Liver (tissue), 9 donors: Measurements from ENCODE around the gene SPAG8. TPM values are rescaled to one million over a fixed set of nuclear protein-coding genes. Genes with fewer than 3 reads are reported as not detected.

ENCODE experiments used
- DNase-seq: peaks from one replicate; pipeline ENCODE4 v3.0.0-alpha.2; 2017; ENCODE audit warnings: low spot score
- H3K27ac ChIP-seq, 2 donors: one replicate each; pipeline ENCODE4 v1.7.0; 2013; ENCODE audit warnings: inconsistent platforms in 2 of 2, low read length in 2 of 2, control low read depth in 1 of 2, low read depth in 1 of 2, mild to moderate bottlenecking in 1 of 2
- H3K27me3 ChIP-seq, 4 donors: one replicate each; pipeline versions ENCODE4 v1.6.1 to v1.7.0; 2013; ENCODE audit warnings: low read length in 3 of 4, inconsistent platforms in 1 of 4, mild to moderate bottlenecking in 1 of 4, moderate library complexity in 1 of 4; ENCODE audit not compliant: control insufficient read depth in 4 of 4, insufficient read depth in 4 of 4
- H3K36me3 ChIP-seq, 4 donors: one replicate each; pipeline versions ENCODE4 v1.6.1 to v1.7.0; 2013; ENCODE audit warnings: low read length in 3 of 4, mild to moderate bottlenecking in 3 of 4, low read depth in 1 of 4, moderate library complexity in 1 of 4; ENCODE audit not compliant: control insufficient read depth in 4 of 4, insufficient read depth in 3 of 4
- H3K4me1 ChIP-seq, 4 donors: one replicate each; pipeline versions ENCODE4 v1.6.1 to v1.7.0; 2013; ENCODE audit warnings: low read length in 3 of 4, mild to moderate bottlenecking in 3 of 4, moderate library complexity in 1 of 4; ENCODE audit not compliant: control insufficient read depth in 4 of 4, insufficient read depth in 4 of 4
- H3K4me3 ChIP-seq, 3 donors: one replicate each; pipeline versions ENCODE4 v1.6.1 to v1.7.0; 2013; ENCODE audit warnings: low read length in 3 of 3, control low read depth in 1 of 3, low read depth in 1 of 3, mild to moderate bottlenecking in 1 of 3
- H3K9ac ChIP-seq, 2 donors: one replicate each; pipeline ENCODE4 v1.7.0; 2013; ENCODE audit warnings: low read length in 2 of 2, mild to moderate bottlenecking in 2 of 2, moderate library complexity in 2 of 2, control low read depth in 1 of 2, low read depth in 1 of 2
- H3K9me3 ChIP-seq, 4 donors: one replicate each; pipeline versions ENCODE4 v1.6.1 to v1.7.0; 2013; ENCODE audit warnings: low read length in 3 of 4; ENCODE audit not compliant: control insufficient read depth in 4 of 4
- EGR1 ChIP-seq, 2 donors: IDR thresholded peaks; 2 replicates each; pipeline ENCODE4 v1.6.1; 2016 to 2018; ENCODE audit warnings: antibody characterized with exemption in 2 of 2, low read depth in 2 of 2
- FOXA1 ChIP-seq: IDR thresholded peaks from 2 replicates; pipeline ENCODE4 v1.6.1; 2016; ENCODE audit warnings: antibody characterized with exemption
- FOXA2 ChIP-seq: IDR thresholded peaks from 2 replicates; pipeline ENCODE4 v1.6.1; 2016; ENCODE audit warnings: antibody characterized with exemption
- GABPA ChIP-seq, 2 donors: IDR thresholded peaks in 1 of 2; conservative IDR thresholded peaks in 1 of 2; 2 replicates each; pipeline ENCODE4 v1.6.1; 2016; ENCODE audit warnings: antibody characterized with exemption in 2 of 2, mild to moderate bottlenecking in 1 of 2, moderate library complexity in 1 of 2
- HNF4A ChIP-seq, 2 donors: conservative IDR thresholded peaks; 2 replicates each; pipeline ENCODE4 v1.6.1; 2016; ENCODE audit warnings: antibody characterized with exemption in 2 of 2, mild to moderate bottlenecking in 2 of 2
- HNF4G ChIP-seq: IDR thresholded peaks from 2 replicates; pipeline ENCODE4 v1.6.1; 2016; ENCODE audit warnings: antibody characterized with exemption
- JUND ChIP-seq, 2 donors: IDR thresholded peaks; 2 replicates each; pipeline ENCODE4 v1.6.1; 2016; ENCODE audit warnings: antibody characterized with exemption in 2 of 2
- NR2F2 ChIP-seq: IDR thresholded peaks from 2 replicates; pipeline ENCODE4 v1.6.1; 2016; ENCODE audit warnings: antibody characterized with exemption
- RAD21 ChIP-seq, 2 donors: IDR thresholded peaks; 2 replicates each; pipeline ENCODE4 v1.6.1; 2016; ENCODE audit warnings: antibody characterized with exemption in 2 of 2, mild to moderate bottlenecking in 2 of 2
- RXRA ChIP-seq, 2 donors: IDR thresholded peaks; 2 replicates each; pipeline ENCODE4 v1.6.1; 2017 to 2018; ENCODE audit warnings: antibody characterized with exemption in 2 of 2, mild to moderate bottlenecking in 1 of 2
- SP1 ChIP-seq: IDR thresholded peaks from 2 replicates; pipeline ENCODE4 v1.6.1; 2018; ENCODE audit warnings: antibody characterized with exemption, mild to moderate bottlenecking
- TAF1 ChIP-seq: conservative IDR thresholded peaks from 2 replicates; pipeline ENCODE4 v1.6.1; 2016; ENCODE audit warnings: antibody characterized with exemption, mild to moderate bottlenecking
- YY1 ChIP-seq: IDR thresholded peaks from 2 replicates; pipeline ENCODE4 v1.6.1; 2016; ENCODE audit warnings: antibody characterized with exemption, mild to moderate bottlenecking
- WGBS: extraction: QIAGEN DNeasy Blood & Tissue Kit; methylation state at CpG from one replicate; pipeline ENCODE4 v1.1.7; 2013; 5-methylcytosine and 5-hydroxymethylcytosine counted together
- polyA plus RNA-seq, 2 donors: library from polyadenylated mRNA; stranded (reverse) in 1 of 2; unstranded in 1 of 2; fragments of 200-250 nt in 1 of 2; fragments of >200 nt in 1 of 2; fragmentation: Nextera tagmentation in 1 of 2; extraction: Ambion mirVana in 1 of 2; gene quantifications; one replicate each; pipeline versions ENCODE4 v1.2.1 to v1.2.3, GENCODE V29; 2013 to 2015
- total RNA-seq, 2 donors: library from RNA; depleted of rRNA; stranded (reverse); fragments of >200 nt; gene quantifications; one replicate each; pipeline ENCODE4 v1.2.3, GENCODE V29; 2014
- TF ChIP-seq, protein P1 (sequence below): IDR thresholded peaks from 2 replicates; pipeline ENCODE4 v1.6.1; 2016; ENCODE audit warnings: antibody characterized with exemption
- TF ChIP-seq, protein P2 (sequence below): IDR thresholded peaks from 2 replicates; pipeline ENCODE4 v1.6.1; 2016; ENCODE audit warnings: antibody characterized with exemption
- TF ChIP-seq, protein P3 (sequence below): IDR thresholded peaks from 2 replicates; pipeline ENCODE4 v1.6.1; 2016; ENCODE audit warnings: antibody characterized with exemption, mild to moderate bottlenecking
- TF ChIP-seq, protein P4 (sequence below): fragments of 150-350 bp; IDR thresholded peaks from 2 replicates; pipeline ENCODE4 v1.5.1; 2017; ENCODE audit warnings: improper control_type of control experiment, low read depth, low read length; ENCODE audit not compliant: missing input control
- TF ChIP-seq, protein P5 (sequence below): IDR thresholded peaks from 2 replicates; pipeline ENCODE4 v1.6.1; 2016; ENCODE audit warnings: antibody characterized with exemption
- donor health status: healthy.
- donor health status: healthy.
- donor health status: healthy.
- donor health status: healthy.
- donor health status: healthy.

The SPAG8 gene
- total and polyA plus RNA-seq, 4 donors: 0.14 to 0.56 (median 0.19) TPM

DNA sequence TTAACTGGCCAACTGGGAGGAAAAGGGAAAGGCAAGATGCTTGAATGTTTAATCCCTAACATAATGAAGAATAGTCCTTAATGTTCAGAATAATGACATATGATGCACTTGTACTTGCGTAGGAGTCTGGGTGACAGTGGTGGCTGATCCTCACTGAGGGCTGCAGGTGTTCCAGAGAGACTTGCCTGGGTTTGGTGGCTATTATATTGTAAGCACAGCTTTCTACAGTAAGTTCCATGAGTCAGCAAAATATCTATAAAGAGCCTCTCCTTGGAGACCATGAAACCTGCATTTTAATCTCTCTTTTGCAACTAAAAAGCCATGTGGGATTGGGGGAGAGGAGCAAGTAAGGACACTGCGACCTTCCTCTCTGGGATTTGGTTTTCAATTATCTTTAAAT, 22.5 kb downstream of the SPAG8 start:
- WGBS: 92% methylated on average over 2 of the region's 2 CpGs
- peaks cover 0 to 23% (median 12%) of the 10 kb centered on the region in 4 donors for H3K4me1 ChIP-seq
- TF ChIP-seq, protein P1, sequence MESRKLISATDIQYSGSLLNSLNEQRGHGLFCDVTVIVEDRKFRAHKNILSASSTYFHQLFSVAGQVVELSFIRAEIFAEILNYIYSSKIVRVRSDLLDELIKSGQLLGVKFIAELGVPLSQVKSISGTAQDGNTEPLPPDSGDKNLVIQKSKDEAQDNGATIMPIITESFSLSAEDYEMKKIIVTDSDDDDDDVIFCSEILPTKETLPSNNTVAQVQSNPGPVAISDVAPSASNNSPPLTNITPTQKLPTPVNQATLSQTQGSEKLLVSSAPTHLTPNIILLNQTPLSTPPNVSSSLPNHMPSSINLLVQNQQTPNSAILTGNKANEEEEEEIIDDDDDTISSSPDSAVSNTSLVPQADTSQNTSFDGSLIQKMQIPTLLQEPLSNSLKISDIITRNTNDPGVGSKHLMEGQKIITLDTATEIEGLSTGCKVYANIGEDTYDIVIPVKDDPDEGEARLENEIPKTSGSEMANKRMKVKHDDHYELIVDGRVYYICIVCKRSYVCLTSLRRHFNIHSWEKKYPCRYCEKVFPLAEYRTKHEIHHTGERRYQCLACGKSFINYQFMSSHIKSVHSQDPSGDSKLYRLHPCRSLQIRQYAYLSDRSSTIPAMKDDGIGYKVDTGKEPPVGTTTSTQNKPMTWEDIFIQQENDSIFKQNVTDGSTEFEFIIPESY: no peak
- no peak for TF ChIP-seq EGR1 (IDR thresholded peaks at IDR 0.05; ENCODE audit: low read depth in 2 of 2)
- TF ChIP-seq, protein P2, sequence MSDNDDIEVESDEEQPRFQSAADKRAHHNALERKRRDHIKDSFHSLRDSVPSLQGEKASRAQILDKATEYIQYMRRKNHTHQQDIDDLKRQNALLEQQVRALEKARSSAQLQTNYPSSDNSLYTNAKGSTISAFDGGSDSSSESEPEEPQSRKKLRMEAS: no peak
- no peak for TF ChIP-seq FOXA2
- no peak for TF ChIP-seq SP1
- TF ChIP-seq RXRA (IDR thresholded peaks at IDR 0.05): no peak
- TF ChIP-seq JUND (IDR thresholded peaks at IDR 0.05): no peak
- TF ChIP-seq TAF1: no peak
- TF ChIP-seq, protein P3, sequence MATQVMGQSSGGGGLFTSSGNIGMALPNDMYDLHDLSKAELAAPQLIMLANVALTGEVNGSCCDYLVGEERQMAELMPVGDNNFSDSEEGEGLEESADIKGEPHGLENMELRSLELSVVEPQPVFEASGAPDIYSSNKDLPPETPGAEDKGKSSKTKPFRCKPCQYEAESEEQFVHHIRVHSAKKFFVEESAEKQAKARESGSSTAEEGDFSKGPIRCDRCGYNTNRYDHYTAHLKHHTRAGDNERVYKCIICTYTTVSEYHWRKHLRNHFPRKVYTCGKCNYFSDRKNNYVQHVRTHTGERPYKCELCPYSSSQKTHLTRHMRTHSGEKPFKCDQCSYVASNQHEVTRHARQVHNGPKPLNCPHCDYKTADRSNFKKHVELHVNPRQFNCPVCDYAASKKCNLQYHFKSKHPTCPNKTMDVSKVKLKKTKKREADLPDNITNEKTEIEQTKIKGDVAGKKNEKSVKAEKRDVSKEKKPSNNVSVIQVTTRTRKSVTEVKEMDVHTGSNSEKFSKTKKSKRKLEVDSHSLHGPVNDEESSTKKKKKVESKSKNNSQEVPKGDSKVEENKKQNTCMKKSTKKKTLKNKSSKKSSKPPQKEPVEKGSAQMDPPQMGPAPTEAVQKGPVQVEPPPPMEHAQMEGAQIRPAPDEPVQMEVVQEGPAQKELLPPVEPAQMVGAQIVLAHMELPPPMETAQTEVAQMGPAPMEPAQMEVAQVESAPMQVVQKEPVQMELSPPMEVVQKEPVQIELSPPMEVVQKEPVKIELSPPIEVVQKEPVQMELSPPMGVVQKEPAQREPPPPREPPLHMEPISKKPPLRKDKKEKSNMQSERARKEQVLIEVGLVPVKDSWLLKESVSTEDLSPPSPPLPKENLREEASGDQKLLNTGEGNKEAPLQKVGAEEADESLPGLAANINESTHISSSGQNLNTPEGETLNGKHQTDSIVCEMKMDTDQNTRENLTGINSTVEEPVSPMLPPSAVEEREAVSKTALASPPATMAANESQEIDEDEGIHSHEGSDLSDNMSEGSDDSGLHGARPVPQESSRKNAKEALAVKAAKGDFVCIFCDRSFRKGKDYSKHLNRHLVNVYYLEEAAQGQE: no peak
- TF ChIP-seq FOXA1: no peak
- TF ChIP-seq NR2F2: no peak
- H3K27ac ChIP-seq: no peak overlapping the region
- no peak for DNase-seq
- no peaks in the 10 kb centered on the region for H3K9me3 ChIP-seq
- H3K9ac ChIP-seq: no peak overlapping the region
- no peaks in the 10 kb centered on the region for H3K36me3 ChIP-seq
- no peak overlapping the region for H3K4me3 ChIP-seq
- no peaks in the 10 kb centered on the region for H3K27me3 ChIP-seq

DNA sequence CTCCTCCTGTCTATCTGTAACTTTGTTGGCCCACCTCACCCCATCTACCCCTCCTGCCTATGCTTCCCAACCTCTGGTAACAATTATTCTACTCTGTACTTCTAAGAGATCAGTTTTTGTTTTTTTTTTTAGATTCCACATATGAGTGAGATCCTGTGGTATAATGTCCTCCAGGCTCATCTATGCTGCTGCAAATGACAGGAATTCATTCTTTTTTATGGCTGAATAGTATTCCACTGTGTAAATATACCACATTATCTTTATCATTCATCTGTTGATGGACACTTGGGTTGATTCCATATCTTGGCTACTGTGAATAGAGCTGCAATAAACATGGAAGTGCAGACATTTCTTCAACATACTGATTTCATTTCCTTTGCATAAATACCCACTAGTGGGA, 28.6 kb downstream of the SPAG8 start:
- no peaks in the 10 kb centered on the region for H3K27me3 ChIP-seq
- no peak for DNase-seq
- H3K4me3 ChIP-seq: no peak overlapping the region
- no peak overlapping the region for H3K9ac ChIP-seq
- H3K4me1 ChIP-seq: no peaks in the 10 kb centered on the region
- H3K36me3 ChIP-seq: peaks cover 0 to 2% (median 0%) of the 10 kb centered on the region in 4 donors
- no peaks in the 10 kb centered on the region for H3K9me3 ChIP-seq
- TF ChIP-seq RAD21 (IDR thresholded peaks at IDR 0.05) (no peak), FOXA2 (no peak), YY1 (no peak), HNF4A (conservative IDR thresholded peaks at IDR 0.05) (no peak), SP1 (no peak), NR2F2 (no peak), GABPA (IDR thresholded peaks at IDR 0.05 in 1 of 2, conservative IDR thresholded peaks at IDR 0.05 in 1 of 2) (no peak), JUND (IDR thresholded peaks at IDR 0.05) (no peak), EGR1 (IDR thresholded peaks at IDR 0.05; ENCODE audit: low read depth in 2 of 2) (no peak), TAF1 (no peak), FOXA1 (no peak), RXRA (IDR thresholded peaks at IDR 0.05) (no peak), HNF4G (no peak)
- TF ChIP-seq, protein P4, sequence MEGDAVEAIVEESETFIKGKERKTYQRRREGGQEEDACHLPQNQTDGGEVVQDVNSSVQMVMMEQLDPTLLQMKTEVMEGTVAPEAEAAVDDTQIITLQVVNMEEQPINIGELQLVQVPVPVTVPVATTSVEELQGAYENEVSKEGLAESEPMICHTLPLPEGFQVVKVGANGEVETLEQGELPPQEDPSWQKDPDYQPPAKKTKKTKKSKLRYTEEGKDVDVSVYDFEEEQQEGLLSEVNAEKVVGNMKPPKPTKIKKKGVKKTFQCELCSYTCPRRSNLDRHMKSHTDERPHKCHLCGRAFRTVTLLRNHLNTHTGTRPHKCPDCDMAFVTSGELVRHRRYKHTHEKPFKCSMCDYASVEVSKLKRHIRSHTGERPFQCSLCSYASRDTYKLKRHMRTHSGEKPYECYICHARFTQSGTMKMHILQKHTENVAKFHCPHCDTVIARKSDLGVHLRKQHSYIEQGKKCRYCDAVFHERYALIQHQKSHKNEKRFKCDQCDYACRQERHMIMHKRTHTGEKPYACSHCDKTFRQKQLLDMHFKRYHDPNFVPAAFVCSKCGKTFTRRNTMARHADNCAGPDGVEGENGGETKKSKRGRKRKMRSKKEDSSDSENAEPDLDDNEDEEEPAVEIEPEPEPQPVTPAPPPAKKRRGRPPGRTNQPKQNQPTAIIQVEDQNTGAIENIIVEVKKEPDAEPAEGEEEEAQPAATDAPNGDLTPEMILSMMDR: no peak
- TF ChIP-seq, protein P1: no peak
- TF ChIP-seq, protein P5, sequence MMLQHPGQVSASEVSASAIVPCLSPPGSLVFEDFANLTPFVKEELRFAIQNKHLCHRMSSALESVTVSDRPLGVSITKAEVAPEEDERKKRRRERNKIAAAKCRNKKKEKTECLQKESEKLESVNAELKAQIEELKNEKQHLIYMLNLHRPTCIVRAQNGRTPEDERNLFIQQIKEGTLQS: no peak
- TF ChIP-seq, protein P2: no peak
- TF ChIP-seq, protein P3: no peak
- H3K27ac ChIP-seq: no peak overlapping the region
